ENCODE data around the gene PARP12. TPM values are rescaled to one million over a fixed set of nuclear protein-coding genes. Genes with fewer than 3 reads are reported as not detected.

Gene PARP12
- total RNA-seq, 1 donor from 2014 or later: 58.1 TPM

GRCh38 chr7:140014123-140014522, 48.6 kb downstream of the PARP12 start:
- DNase-seq (ENCODE audit: low read depth): no peak
- FAIRE-seq: no peak
- Histone ChIP-seq H4K20me1 (ENCODE audit: insufficient read depth, low read length) (no peaks in the 10 kb centered on the region), H3K9me3 (ENCODE audit: insufficient read depth, low read depth, low read length) (no peaks in the 10 kb centered on the region), H2AFZ (ENCODE audit: low read depth, low read length) (no peak overlapping the region), H3K79me2 (ENCODE audit: insufficient read depth, low read length) (no peaks in the 10 kb centered on the region), H3K27ac (ENCODE audit: low read depth, low read length) (no peak overlapping the region), H3K4me3 (ENCODE audit: insufficient read depth, low read depth, low read length) (no peak overlapping the region), H3K4me2 (ENCODE audit: low read length) (no peak overlapping the region), H3K9ac (ENCODE audit: low read length) (no peak overlapping the region), H3K36me3 (ENCODE audit: insufficient read depth, low read length) (no peaks in the 10 kb centered on the region), H3K27me3 (ENCODE audit: insufficient read depth, low read length) (peaks cover 28% of the 10 kb centered on the region), H3K4me1 (ENCODE audit: insufficient read depth, low read length) (no peaks in the 10 kb centered on the region)
- Mint-ChIP-seq H3K36me3 (ENCODE audit: low read depth, unreplicated experiment) (peaks cover 5% of the 10 kb centered on the region), H3K4me1 (ENCODE audit: low read depth, unreplicated experiment) (no peaks in the 10 kb centered on the region), H3K9me3 (ENCODE audit: unreplicated experiment) (peaks cover 3% of the 10 kb centered on the region), H3K4me3 (ENCODE audit: unreplicated experiment) (no peak overlapping the region), H3K27me3 (ENCODE audit: low read depth, unreplicated experiment) (peaks cover 52% of the 10 kb centered on the region), H3K27ac (ENCODE audit: unreplicated experiment) (no peak overlapping the region)
- TF ChIP-seq EZH2 (IDR thresholded peaks at IDR 0.05; ENCODE audit: insufficient read depth, low read length): no peak
- TF ChIP-seq CTCF (IDR thresholded peaks at IDR 0.05; ENCODE audit: insufficient read depth, low read depth, low read length): no peak

GRCh38 chr7:140013676-140014075, 49.1 kb downstream of the PARP12 start:
- no peaks in the 10 kb centered on the region for H3K9me3 ChIP-seq (ENCODE audit: insufficient read depth, low read depth, low read length)
- no peak overlapping the region for H3K4me2 ChIP-seq (ENCODE audit: low read length)
- no peaks in the 10 kb centered on the region for H3K79me2 ChIP-seq (ENCODE audit: insufficient read depth, low read length)
- H3K4me3 ChIP-seq (ENCODE audit: insufficient read depth, low read depth, low read length): no peak overlapping the region
- Mint-ChIP-seq H3K36me3 (ENCODE audit: low read depth, unreplicated experiment) (peaks cover 5% of the 10 kb centered on the region), H3K27me3 (ENCODE audit: low read depth, unreplicated experiment) (peaks cover 57% of the 10 kb centered on the region), H3K9me3 (ENCODE audit: unreplicated experiment) (peaks cover 3% of the 10 kb centered on the region), H3K4me1 (ENCODE audit: low read depth, unreplicated experiment) (no peaks in the 10 kb centered on the region), H3K27ac (ENCODE audit: unreplicated experiment) (no peak overlapping the region), H3K4me3 (ENCODE audit: unreplicated experiment) (no peak overlapping the region)
- no peaks in the 10 kb centered on the region for H3K36me3 ChIP-seq (ENCODE audit: insufficient read depth, low read length)
- H4K20me1 ChIP-seq (ENCODE audit: insufficient read depth, low read length): no peaks in the 10 kb centered on the region
- H3K27ac ChIP-seq (ENCODE audit: low read depth, low read length): no peak overlapping the region
- DNase-seq (ENCODE audit: low read depth): no peak
- no peaks in the 10 kb centered on the region for H3K4me1 ChIP-seq (ENCODE audit: insufficient read depth, low read length)
- no peak overlapping the region for H3K9ac ChIP-seq (ENCODE audit: low read length)
- no peak overlapping the region for H2AFZ ChIP-seq (ENCODE audit: low read depth, low read length)
- no peak for FAIRE-seq
- peaks cover 26% of the 10 kb centered on the region for H3K27me3 ChIP-seq (ENCODE audit: insufficient read depth, low read length)
- TF ChIP-seq EZH2 (IDR thresholded peaks at IDR 0.05; ENCODE audit: insufficient read depth, low read length) (no peak), CTCF (IDR thresholded peaks at IDR 0.05; ENCODE audit: insufficient read depth, low read depth, low read length) (no peak)

GRCh38 chr7:140010194-140010895, 52.4 kb downstream of the PARP12 start:
- no peaks in the 10 kb centered on the region for H4K20me1 ChIP-seq (ENCODE audit: insufficient read depth, low read length)
- Mint-ChIP-seq H3K27ac (ENCODE audit: unreplicated experiment) (no peak overlapping the region), H3K9me3 (ENCODE audit: unreplicated experiment) (peaks cover 3% of the 10 kb centered on the region), H3K4me1 (ENCODE audit: low read depth, unreplicated experiment) (no peaks in the 10 kb centered on the region), H3K36me3 (ENCODE audit: low read depth, unreplicated experiment) (peaks cover 2% of the 10 kb centered on the region), H3K27me3 (ENCODE audit: low read depth, unreplicated experiment) (peaks cover 57% of the 10 kb centered on the region), H3K4me3 (ENCODE audit: unreplicated experiment) (no peak overlapping the region)
- H2AFZ ChIP-seq (ENCODE audit: low read depth, low read length): no peak overlapping the region
- H3K4me2 ChIP-seq (ENCODE audit: low read length): no peak overlapping the region
- no peak for TF ChIP-seq CTCF (IDR thresholded peaks at IDR 0.05; ENCODE audit: insufficient read depth, low read depth, low read length)
- no peak for TF ChIP-seq EZH2 (IDR thresholded peaks at IDR 0.05; ENCODE audit: insufficient read depth, low read length)
- no peaks in the 10 kb centered on the region for H3K79me2 ChIP-seq (ENCODE audit: insufficient read depth, low read length)
- DNase-seq (ENCODE audit: low read depth) (no peak), FAIRE-seq (no peak)
- peaks cover 25% of the 10 kb centered on the region for H3K27me3 ChIP-seq (ENCODE audit: insufficient read depth, low read length)
- H3K9ac ChIP-seq (ENCODE audit: low read length): no peak overlapping the region
- no peak overlapping the region for H3K27ac ChIP-seq (ENCODE audit: low read depth, low read length)
- H3K4me1 ChIP-seq (ENCODE audit: insufficient read depth, low read length): no peaks in the 10 kb centered on the region
- H3K4me3 ChIP-seq (ENCODE audit: insufficient read depth, low read depth, low read length): no peak overlapping the region
- no peaks in the 10 kb centered on the region for H3K36me3 ChIP-seq (ENCODE audit: insufficient read depth, low read length)
- H3K9me3 ChIP-seq (ENCODE audit: insufficient read depth, low read depth, low read length): no peaks in the 10 kb centered on the region
